Measurements from ENCODE around the gene COL27A1.
"Not testable (repeated sequence)": the region's sequence is repeated elsewhere in the genome, so short reads cannot be mapped to it uniquely, and the experiment has no call there.

The COL27A1 gene

DNA sequence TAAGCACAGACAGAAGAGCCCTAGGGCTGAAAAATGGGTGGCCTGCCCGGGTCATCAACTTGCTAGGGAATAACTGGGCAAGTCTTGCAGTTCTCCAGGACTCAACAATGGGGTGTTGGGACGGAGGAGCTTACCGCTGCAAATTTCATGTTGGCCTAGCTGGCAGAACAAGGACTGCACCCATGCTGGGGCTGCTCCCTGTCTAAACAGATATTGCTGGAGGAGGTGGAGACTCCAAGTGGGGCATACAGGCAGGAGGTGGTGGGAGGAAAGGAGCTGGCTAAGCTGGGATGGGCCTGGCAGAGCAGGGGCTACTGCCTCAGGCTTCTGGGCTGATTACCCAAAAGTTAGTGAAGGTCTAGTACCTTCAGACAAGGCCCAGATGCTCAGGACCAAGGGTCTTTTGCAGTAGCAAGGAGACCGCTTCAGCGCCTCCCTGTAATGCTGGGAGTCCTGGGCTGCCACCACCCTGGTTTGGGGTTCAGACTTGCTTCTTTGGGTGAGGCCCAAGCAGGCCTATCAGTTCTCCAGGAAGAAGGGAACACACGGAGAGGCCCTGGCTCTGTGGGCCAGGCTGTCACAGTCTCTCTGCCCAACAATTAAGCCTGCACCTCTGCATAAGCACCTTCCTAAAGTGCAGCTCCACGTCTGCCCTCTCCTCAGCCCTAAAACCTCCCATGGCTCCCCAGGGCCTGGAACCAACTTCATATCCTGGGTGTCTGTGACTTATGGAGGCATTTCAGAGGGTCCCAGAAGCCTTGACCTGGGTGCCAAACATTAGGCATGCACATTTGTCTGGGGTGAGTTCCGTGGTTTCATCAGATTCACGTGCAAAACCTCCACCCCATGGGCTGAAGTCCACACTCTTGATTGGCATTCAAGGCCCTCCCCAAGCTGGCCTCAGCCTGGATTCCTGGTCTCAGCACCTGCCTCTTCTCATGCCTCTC, 32.0 kb upstream of the COL27A1 start:
- DNase-seq, result no peak

DNA sequence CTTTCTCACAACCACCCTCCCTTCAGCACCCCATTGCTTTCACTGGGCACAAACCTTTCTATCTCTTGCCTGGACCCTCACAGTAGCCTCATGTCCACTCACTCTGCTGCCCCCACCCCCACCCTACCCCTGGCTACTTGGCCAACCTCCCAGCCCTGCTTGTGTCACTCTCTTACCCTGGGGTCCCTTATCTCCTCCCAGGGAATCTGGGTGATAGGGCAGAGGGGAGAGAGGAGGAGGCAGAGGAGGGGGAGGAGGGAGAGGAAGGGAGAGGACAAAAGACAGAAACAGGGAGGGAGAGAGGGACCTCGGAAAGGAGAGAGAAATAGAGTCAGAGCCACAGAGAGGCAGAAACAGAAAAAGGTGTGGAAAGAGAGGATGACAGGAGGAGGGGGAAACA, 31.2 kb upstream of the COL27A1 start:
- DNase-seq, result no peak

DNA sequence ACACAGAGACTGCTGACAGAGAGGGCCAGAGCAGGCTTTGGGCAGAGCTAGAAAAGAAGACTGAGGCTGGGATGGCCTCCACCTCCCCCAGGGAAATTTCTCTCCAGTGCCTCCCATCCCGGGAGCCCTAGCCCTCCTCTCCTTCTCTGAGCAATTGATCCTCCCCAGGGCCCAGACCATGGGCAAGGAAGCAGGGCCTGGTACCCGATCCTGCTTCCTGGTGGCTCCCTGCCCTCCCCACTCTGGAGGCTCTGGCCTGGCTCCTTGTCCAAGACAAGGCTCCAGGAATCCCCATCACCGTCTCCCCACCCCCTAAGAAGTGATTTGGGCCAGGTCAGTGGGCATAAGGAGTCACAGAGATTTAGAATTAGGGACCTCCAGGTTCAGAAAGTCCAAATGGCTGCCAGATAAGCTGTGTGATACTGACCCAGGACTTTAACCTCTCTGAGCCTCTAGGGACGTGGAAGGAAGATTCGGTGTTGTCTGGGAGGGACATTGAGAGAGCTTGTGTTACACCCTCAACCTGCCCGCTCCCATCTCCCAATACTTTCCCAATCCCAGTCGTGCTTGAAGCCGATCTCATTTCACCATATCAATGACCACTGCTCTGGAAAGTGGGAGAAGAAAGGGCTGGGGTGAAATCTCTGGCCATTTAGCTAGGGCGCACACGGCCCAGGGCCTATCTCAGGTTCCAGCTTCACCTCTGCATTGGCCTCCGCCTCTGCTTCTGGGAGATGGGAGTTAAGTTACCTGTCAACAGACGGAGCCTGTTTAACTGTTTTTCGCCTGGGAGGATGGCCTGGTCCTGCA, 30.5 kb upstream of the COL27A1 start:
- DNase-seq, result no peak

DNA sequence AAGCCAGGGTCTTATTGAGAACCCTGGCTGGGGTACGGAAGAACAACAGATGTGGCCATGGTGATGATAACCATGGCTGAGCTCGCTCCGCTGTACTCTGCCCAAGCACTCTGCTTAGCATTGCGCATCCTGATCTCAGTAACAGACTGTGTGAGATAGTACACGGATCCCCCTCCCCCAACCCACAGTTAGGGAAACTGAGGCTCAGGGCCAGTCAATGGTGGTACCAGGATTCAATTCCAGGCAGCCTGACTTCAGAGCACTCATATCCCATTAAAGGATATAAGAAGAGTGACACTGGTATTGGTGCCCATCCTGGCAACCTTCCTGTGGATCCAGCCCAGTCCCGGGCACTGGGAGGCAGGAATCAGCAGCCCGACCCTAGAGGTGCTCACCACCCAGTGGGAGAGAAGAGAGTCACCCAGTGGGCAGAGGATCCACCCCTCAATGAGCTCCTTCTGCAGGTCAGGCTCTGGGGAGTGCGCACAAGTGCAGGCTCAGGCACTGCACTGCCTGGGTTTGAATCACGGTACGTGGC, 29.8 kb upstream of the COL27A1 start:
- DNase-seq, result no peak

DNA sequence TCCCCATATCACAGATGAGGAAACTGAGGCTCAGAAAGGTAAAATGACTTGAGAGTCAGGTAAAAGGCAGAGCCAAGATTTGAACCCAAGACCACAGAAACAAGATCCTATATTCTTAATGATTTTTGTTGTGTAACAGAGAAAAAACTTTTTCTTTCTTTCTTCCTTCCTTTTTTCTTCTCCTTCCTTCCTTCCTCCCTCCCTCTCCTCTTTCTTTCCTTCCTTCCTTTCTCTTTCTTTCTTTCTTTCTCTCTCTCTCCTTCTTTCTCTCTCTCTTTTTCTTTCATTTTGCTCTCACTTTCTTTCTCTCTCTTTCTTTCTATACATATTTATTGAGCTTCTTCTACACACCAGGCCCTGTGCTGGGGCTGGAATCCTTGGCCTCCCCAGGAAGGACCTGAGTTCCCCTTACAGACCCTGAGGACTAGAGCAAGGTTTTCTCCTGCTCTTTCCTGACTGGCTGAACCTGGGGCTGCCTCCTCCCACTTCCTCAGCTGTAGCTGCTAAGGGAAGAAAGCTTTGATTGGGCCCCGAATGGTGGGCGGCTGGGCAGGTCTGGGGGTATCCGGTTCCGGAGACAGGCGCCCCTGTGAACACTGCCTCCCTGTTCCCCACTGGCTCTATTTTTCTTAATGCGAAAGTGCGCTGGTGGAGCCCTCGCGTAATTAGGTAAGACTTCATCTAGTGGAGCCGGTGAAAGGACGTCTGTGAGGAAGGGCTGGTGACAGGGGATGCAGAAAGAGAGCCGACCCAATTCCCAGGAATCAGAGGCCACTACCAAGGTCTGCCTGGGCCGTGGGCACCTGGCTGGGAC, 28.9 kb upstream of the COL27A1 start:
- DNase-seq, result no peak

DNA sequence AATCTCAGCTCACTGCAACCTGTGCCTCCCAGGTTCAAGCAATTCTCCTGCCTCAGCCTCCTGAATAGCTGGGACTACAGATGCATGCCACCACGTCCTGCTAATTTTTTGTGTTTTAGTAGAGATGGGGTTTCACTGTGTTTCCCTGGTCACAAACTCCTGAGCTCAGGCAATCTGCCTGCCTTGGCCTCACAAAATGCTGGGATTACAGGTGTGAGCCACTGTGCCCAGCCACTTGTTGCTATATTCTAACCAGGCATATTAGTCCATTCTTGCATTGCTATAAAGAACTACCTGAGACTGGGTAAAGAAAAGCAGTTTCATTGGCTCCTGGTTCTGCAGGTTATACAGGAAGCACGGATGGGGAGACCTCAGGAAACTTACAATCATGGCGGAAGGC, 26.6 kb upstream of the COL27A1 start:
- not testable (repeated sequence) for DNase-seq

DNA sequence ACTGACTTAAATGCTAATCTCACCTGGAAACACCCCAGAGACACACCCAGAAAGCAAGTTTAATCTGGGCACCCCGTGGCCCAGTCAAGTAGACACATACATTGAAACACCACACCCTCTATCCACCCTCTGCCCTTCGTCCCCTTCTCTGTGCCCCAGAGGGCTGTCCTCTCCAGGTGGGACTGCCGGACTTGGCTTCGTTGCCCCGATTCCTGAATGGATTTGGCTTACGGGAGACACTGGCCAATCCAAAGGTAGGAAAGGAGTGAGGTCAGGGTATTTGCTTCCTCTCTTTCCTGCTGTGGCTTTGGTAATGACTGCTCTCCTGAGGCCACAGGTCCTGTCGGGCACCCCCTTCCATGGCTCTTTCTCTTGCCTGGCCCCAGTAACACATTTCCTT, 25.2 kb upstream of the COL27A1 start:
- no peak for DNase-seq

DNA sequence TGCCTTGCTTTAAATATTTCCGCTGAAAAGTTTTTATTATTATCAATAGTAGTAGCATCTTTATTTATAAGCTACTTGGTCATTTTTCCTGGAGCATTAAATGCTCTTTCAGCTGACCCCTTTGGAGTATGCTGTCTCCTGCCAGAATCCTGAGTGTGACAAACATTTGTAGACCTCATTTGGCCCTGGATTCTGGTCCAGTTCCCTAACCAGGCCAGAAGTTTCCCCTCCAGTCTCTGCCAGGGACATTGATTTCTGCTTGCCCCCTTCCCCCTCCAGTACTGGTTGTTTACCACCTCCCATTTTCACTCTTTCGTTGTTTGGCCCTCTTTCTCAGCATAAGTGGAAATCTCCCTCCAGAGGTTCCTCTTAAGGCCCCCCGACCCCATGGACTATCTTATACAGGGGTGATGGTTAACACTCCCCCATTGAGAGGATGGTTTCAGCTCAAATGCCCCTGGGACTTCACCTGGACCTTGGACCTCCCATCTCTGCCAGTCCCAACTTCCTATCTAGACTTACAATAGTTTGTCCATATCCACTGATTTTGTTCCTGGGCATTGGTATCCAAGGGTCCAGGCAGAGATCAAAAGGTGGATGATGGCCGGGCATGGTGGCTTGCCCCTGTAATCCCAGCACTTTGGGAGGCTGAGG, 24.6 kb upstream of the COL27A1 start:
- no peak for DNase-seq

DNA sequence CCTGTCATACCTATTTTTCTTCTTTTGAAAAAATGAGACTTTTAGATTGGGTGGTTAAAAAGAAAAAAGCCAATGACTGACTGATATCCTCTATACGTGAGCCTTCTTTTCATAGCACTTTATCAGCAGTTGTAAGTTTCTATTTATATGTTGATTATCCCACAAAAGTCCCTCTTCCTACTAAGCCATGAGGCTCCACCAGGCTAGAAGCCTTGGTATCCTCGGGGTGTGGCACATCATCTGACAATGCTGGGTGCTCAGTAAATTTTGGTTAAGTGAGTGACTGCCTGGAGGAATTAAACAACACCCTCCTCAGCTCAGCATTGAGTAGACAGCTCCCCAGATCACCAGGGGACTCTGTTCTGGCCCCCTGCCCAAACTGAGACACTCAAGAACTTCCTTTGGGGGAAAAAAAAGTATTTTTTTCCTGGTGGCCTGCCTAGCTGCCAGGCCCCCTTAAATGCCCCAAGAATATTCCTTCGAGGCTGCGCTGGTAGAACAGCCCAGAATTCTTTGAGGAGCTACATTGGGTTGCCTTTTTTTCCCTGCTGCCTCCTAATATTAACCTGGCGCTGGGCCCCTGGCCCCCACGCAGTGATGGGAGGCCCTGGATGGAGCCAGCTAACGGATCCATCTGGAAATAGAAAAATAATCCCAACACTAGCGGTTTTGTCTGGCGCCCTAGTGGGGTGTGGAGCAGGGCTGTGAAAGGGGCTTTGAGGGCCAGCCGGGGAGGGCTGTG, 23.4 kb upstream of the COL27A1 start:
- no peak for DNase-seq

DNA sequence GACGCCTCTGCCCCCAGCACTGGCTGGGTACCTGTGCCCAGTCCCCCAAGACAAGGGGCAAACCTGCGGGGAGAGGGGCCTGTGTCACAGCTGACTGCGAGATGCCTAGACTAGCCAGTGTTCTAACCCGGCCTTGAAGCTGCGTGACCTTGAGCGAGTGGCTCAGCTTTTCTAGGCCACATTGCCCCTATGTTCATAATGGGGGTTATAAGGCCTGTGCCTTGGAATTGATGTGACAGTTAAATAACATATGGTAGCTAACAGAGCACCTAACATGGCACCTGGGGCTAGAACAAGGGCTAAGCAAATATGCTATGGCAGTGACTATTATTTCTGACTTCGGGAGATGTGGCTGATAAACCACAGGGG, 22.8 kb upstream of the COL27A1 start:
- DNase-seq, result no peak

DNA sequence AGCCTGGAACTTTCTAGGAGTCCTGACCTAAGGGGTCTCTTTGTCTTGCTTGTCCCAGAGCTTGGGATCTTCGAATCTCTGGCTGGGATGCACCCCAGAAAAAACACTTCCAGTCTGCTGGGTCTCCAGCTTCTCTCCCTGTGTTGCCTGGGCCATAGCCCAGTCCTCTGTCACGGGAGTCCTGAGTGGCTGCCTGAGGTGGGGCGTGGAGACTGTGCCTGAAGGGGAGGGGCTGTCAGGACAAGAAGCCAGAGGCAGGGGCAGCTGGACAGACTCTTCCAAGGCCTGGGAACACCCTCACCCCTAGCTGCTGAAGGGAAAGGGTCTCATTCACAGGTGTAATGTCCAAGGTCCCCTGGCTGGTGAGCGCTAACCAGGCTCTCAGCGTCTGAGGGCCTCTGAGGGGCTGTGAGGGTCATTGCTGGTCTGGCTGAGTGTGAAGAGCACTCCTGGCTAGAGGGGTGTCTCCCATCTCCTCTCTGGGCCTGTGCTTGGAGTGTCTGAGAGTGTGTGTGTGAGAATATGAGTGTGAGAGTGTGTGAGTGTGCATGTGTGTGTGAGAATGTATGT, 20.4 kb upstream of the COL27A1 start:
- no peak for DNase-seq

DNA sequence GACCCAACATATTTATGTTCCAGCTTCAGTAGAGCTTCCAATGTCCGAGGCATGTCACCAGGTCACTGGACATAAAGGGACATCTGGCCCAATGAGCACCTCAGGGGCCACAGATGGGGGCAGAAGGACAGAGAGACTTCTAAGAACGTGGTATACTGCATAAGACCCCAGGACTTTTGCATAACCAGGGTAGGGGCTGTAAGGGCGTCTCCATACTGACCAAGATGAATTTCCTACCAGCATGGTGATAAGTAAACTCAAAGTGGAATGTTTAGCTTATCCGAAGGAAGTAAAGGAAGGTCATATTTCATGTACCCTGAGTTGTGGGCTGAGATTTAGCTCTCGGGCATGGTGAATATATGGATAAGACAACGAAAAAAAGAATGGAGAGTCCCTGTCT, 17.5 kb upstream of the COL27A1 start:
- no peak for DNase-seq

DNA sequence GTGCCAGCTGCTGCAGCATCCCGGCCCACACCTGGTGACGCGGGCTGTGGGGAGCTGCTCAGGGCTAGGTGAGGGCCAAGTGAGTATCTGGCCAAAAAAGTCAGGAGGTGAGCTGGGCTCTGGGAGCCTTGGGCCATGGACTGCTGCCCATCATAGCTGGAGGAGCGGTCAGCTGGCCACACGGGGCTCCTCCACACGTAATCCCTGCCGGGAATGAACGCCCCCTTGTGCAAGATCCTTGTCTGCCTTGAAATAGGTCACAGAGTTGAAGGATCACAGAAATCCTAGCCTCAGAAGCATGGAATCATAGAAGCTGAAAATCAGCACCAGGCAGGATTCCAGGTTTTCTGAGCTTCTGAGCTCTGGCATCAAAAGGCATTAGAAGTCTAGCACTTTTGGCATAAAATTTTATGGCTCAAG, 16.8 kb upstream of the COL27A1 start:
- DNase-seq, result no peak

DNA sequence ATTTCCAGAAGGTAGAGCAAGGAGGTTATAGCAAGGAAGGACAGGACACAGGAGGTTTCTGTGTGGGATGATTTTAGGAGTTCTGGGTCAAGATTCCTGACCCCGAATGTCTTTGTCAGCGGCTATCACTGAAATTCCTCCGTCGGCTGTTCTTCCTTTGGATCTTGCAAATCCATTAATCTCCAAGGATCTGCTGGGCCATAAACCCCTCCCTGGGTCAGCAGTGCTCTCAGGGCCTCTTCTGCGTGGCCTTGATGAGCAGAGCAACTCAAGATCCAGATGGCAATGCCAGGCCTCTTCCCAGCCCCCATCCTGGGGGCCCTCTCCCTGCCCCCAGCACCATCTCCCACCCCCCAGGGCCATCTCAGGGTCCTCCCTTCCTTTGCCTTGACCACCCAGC, 16.3 kb upstream of the COL27A1 start:
- no peak for DNase-seq

DNA sequence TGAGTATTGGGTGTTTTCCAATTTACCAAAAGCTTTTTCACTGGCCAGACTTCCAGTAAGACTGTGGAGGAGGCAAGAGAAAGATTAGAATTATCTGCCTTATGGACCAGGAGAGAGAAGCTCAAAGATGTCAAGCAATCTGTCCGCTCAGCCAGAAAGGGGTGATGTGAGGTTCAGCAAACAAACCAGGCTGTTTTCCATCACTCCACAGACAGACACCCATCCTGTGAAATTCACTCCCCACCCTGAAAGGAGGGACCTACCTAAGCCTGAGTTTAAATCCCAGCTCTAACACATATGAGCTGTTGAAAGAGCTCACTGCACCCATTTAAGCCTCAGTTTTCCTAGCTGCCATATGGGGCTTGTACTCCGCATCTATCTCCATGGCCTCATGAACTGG, 14.9 kb upstream of the COL27A1 start:
- no peak for DNase-seq

DNA sequence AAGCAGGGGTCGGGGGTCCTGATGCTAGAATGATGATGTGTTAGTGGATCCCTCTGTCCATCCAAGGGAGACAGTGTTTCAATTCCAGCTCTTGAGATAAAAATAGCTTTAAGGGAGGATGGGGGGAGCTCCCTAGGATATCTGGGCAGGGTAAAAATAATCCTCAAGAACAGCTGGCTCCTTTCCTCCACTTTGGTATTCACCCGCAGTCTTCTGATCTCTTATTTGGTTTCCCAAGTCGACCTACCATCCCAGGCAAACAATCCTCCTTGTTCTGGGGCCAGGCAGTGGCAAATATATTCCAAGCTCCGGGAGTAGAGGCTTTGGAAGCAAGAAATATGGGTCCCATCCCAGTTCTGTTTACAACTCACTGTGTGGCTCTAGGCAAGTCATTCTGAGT, 14.5 kb upstream of the COL27A1 start:
- DNase-seq, result no peak

DNA sequence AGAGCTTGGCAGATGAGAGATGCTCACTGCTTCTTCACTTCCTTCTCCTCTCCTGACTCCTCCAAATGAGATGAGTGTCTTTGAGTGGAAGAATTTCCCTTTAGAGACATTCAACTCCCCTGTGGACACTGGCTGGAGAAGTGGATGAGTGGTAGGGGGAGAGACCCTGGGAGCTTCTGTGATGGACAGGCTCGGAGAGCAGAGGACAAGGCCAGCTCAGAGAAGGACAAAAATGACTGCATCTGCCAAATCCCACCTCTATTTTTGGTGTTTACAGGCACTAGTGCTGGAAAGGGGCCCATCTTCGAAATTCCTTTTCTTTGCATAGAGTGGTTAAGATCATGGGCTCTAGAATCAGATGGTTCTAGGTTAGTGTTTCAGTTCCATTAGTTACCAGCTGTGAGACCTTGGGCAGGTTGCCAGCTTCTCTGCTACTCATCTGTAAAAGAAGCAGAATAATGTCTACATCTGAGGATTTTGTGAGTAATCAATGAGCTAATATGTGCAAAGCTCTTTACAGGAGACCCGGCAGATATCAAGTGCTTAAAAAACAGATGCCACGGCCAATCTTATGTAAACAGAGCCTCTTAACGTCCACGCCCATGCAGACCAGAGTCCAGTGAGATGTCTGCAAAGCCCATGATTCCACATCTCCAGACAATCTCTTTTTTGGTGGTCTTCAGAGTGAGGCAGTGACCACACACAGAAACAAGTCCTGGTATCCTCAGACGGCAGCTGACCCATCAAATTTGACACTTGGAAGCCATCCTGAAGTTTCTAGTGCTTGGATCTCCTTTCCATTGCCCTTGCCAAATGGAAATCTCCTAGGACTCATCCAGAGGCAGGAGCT, 13.6 kb upstream of the COL27A1 start:
- no peak for DNase-seq

DNA sequence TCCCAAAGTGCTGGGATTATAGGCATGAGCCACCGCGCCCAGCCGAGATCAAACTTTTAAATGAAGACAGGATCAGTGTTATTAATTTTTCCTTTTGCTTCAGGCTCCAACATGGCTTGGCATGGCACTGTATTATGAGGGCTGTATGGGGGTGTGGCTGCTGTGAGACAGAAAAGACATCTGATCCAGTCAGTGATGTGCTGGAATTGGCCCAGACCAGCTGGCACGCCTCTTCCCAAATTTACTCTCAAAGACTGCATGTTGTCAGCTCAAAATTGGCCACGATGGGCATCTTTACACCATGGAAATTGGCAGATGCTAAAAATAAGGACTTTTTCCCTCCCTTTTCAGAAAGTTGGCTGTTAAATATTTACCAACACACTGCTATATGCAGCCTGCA, 12.1 kb upstream of the COL27A1 start:
- no peak for DNase-seq

DNA sequence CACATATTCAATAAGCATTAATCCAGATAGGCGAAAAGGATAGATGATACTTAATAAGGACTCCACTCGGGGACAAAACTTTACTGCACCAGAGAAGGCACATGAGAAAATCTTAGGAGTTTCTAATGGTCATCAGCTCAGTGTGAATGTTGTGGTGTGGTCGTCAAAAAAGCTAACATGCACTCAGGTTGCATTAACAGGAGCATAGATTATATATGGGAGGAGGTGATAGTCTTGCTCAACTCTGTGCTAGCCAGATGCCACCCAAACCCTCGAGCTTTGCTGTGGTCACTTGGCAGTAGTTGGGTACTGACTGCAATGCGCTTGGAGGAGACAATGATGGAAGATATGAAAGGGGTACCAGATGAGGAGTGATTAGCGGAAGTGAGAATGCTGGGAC, 8.6 kb upstream of the COL27A1 start:
- DNase-seq, result no peak

DNA sequence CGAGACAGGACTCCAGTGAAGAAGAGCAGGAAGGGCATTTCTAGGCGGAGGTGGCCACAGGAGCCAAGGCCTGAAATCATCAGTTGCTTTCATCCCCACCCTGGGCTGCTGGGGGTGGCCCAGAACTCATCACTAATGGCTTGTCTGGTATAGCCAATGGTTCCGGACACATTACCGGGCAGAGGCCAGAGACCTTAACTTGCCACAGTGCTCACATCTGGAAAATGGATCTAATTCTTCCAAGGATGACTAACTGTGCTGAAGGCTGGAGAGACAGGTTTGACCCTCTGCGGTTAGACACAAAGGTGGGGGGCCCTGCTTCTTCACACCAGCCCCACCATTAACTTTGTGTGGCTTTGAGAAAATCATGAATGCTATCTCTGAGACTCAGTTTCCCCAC, 6.2 kb upstream of the COL27A1 start:
- DNase-seq, result no peak
